ENCODE data around the gene UGT1A1. TPM values are rescaled to one million over a fixed set of nuclear protein-coding genes. Genes with fewer than 3 reads are reported as not detected.
"Not testable (repeated sequence)": the region's sequence is repeated elsewhere in the genome, so short reads cannot be mapped to it uniquely, and the experiment has no call there.

Gene UGT1A1
- total RNA-seq (2014; rRNA removed; shearing (Covaris generic)) = not detected in 2 replicates

GRCh38 chr2:233760043-233760442 is at the start of gene UGT1A1:
Gene UGT1A1, plus strand, starts transcription at chr2:233760270. Its CDS starts 18 bp downstream, at chr2:233760288.
- in situ Hi-C loops (cut with HindIII; ENCODE audit: low sequenced_read_pairs) = no loop called here
- DNase-seq (ENCODE audit: low spot score) = no peak

GRCh38 chr2:233711312-233712008 is 48.6 kb upstream of the UGT1A1 start:
- DNase-seq (ENCODE audit: low spot score) = peak; percentile 53
- in situ Hi-C loops (cut with HindIII; ENCODE audit: low sequenced_read_pairs) = no loop called here

GRCh38 chr2:233712611-233713261 is 47.3 kb upstream of the UGT1A1 start, which contains the start of gene UGT1A5:
Gene UGT1A5, plus strand, starts transcription at chr2:233712907. Its CDS starts 85 bp downstream, at chr2:233712992.
- DNase-seq (ENCODE audit: low spot score) = no peak
- in situ Hi-C loops (cut with HindIII; ENCODE audit: low sequenced_read_pairs) = no loop called here

GRCh38 chr2:233713262-233713615 is 46.8 kb upstream of the UGT1A1 start:
- in situ Hi-C loops (cut with HindIII; ENCODE audit: low sequenced_read_pairs) = no loop called here
- DNase-seq (ENCODE audit: low spot score) = no peak

GRCh38 chr2:233714121-233714520 is 45.9 kb upstream of the UGT1A1 start:
- DNase-seq (ENCODE audit: low spot score) = no peak
- in situ Hi-C loops (cut with HindIII; ENCODE audit: low sequenced_read_pairs) = no loop called here

- no peak for DNase-seq (ENCODE audit: low spot score)
- in situ Hi-C loops (cut with HindIII; ENCODE audit: low sequenced_read_pairs) = no loop called here
These were observed 41.5 kb upstream of the UGT1A1 start, which contains the start of gene UGT1A4 for GRCh38 chr2:233718552-233718951. Gene UGT1A4, plus strand, starts transcription at chr2:233718736. Its CDS starts 85 bp downstream, at chr2:233718821.

GRCh38 chr2:233728723-233729301 is 31.3 kb upstream of the UGT1A1 start, which contains the start of gene UGT1A3:
Gene UGT1A3, plus strand, starts transcription at chr2:233729042. Its CDS starts 85 bp downstream, at chr2:233729127.
- in situ Hi-C loops (cut with HindIII; ENCODE audit: low sequenced_read_pairs) = no loop called here
- DNase-seq (ENCODE audit: low spot score) = no peak

- DNase-seq (ENCODE audit: low spot score); in situ Hi-C loops (cut with HindIII; ENCODE audit: low sequenced_read_pairs): not testable (repeated sequence)
These were observed 23.0 kb upstream of the UGT1A1 start for GRCh38 chr2:233736868-233737653.

- in situ Hi-C loops (cut with HindIII; ENCODE audit: low sequenced_read_pairs) = no loop called here
- DNase-seq (ENCODE audit: low spot score) = no peak
These were observed 19.2 kb upstream of the UGT1A1 start for GRCh38 chr2:233740870-233741269.

- in situ Hi-C loops (cut with HindIII; ENCODE audit: low sequenced_read_pairs) = no loop called here
- DNase-seq (ENCODE audit: low spot score) = no peak
These were observed 16.4 kb upstream of the UGT1A1 start for GRCh38 chr2:233743464-233744259.

GRCh38 chr2:233745073-233745755 is 14.9 kb upstream of the UGT1A1 start:
- in situ Hi-C loops (cut with HindIII; ENCODE audit: low sequenced_read_pairs) = no loop called here

GRCh38 chr2:233745838-233746237 is 14.2 kb upstream of the UGT1A1 start:
- in situ Hi-C loops (cut with HindIII; ENCODE audit: low sequenced_read_pairs); DNase-seq (ENCODE audit: low spot score): not testable (repeated sequence)

More at GRCh38 chr2:233745073-233745755, 14.9 kb upstream of the UGT1A1 start:
- no peak for DNase-seq (ENCODE audit: low spot score)

- no peak for DNase-seq (ENCODE audit: low spot score)
- in situ Hi-C loops (cut with HindIII; ENCODE audit: low sequenced_read_pairs) = no loop called here
These were observed 13.4 kb upstream of the UGT1A1 start for GRCh38 chr2:233746475-233747282.

GRCh38 chr2:233747283-233747544 is 12.9 kb upstream of the UGT1A1 start:
- DNase-seq (ENCODE audit: low spot score) = no peak
- in situ Hi-C loops (cut with HindIII; ENCODE audit: low sequenced_read_pairs) = no loop called here

- in situ Hi-C loops (cut with HindIII; ENCODE audit: low sequenced_read_pairs); DNase-seq (ENCODE audit: low spot score): not testable (repeated sequence)
These were observed 9.4 kb upstream of the UGT1A1 start for GRCh38 chr2:233750689-233751088.

- DNase-seq (ENCODE audit: low spot score); in situ Hi-C loops (cut with HindIII; ENCODE audit: low sequenced_read_pairs): not testable (repeated sequence)
These were observed 8.7 kb upstream of the UGT1A1 start for GRCh38 chr2:233751212-233752009.

Data from G401 (cell line).